Pancreas (tissue), 10 donors: Measurements from ENCODE around the gene LIN7B. TPM values are rescaled to one million over a fixed set of nuclear protein-coding genes. Genes with fewer than 3 reads are reported as not detected.
A peak's percentile ranks its signal among the peaks of the same experiment; 100 is the strongest.

Experiments used
- ATAC-seq, 4 donors: fragments of 200-7000 bp; cut with Tn5 transposase; one replicate each; pipeline versions ENCODE4 v1.8.0 to v1.9.1; 2020; ENCODE audit warnings: mild to moderate bottlenecking in 4 of 4, moderate library complexity in 4 of 4
- DNase-seq, 6 donors: peaks; one replicate each; pipeline ENCODE4 v3.0.0-alpha.2; 2020
- FAIRE-seq: peaks from 2 replicates; lab custom pipeline; 2012; peaks lifted over from hg19 to GRCh38; lab: Jason Lieb, UNC
- H3K27ac ChIP-seq, 4 donors: fragments of 200-600 bp; sonication (generic); 1 replicate in 3 of 4; 2 replicates in 1 of 4; pipeline versions ENCODE4 v1.5.0 to v1.8.0; 2020
- H3K27me3 ChIP-seq, 4 donors: fragments of 200-600 bp; one replicate each; pipeline ENCODE4 v1.8.0; 2021
- H3K36me3 ChIP-seq, 3 donors: fragments of 200-600 bp; sonication (generic) in 1 of 3; one replicate each; pipeline versions ENCODE4 v1.5.0 to v1.8.0; 2020 to 2021
- H3K4me1 ChIP-seq, 3 donors: fragments of 200-600 bp; one replicate each; pipeline ENCODE4 v1.8.0; 2021
- H3K4me3 ChIP-seq, 4 donors: fragments of 200-600 bp; sonication (generic) in 2 of 4; one replicate each; pipeline versions ENCODE4 v1.5.0 to v1.8.0; 2020 to 2021
- H3K9me3 ChIP-seq, 4 donors: fragments of 200-600 bp; one replicate each; pipeline ENCODE4 v1.8.0; 2021
- CTCF ChIP-seq, 4 donors: fragments of 200-600 bp; sonication (generic) in 3 of 4; IDR thresholded peaks; one replicate each; pipeline versions ENCODE4 v1.5.0 to v1.8.0; 2021; ENCODE audit warnings: antibody characterized with exemption in 4 of 4
- WGBS, 2 donors: extraction: QIAGEN DNeasy Blood & Tissue Kit; methylation state at CpG; one replicate each; pipeline ENCODE4 v1.1.7; 2013; 5-methylcytosine and 5-hydroxymethylcytosine counted together
- intact Hi-C, 3 donors: fragments of 100-400 bp; cut with DNase I; formaldehyde crosslinking; loops; one replicate each; pipeline versions ENCODE4 v1.11.1 to v1.14.2; 2022
- polyA plus RNA-seq, 2 donors: library from polyadenylated mRNA; stranded (reverse); fragments of 200-250 nt; gene quantifications; one replicate each; pipeline ENCODE4 v1.2.3, GENCODE V29; 2013
- total RNA-seq, 6 donors: library from RNA; stranded (reverse); fragmentation: NEBNext Ultra II Directional in 4 of 6; extraction: Animal tissue kit (Norgen Biotek cat#: 25700) in 4 of 6; gene quantifications; one replicate each; pipeline versions ENCODE4 v1.2.1 to v1.2.4, GENCODE V29; 2021 to 2023
- donor health status: healthy with polysubstance abuse.
- donor health status: DM: no; HTN: no; CAD: no; lungs with moderate emphysema.
- donor health status: DM: no; HTN: no; CAD: no.
- donor health status: control.
- donor health status: control.
- donor health status: Bipolar disorder and iron deficiency.
- donor health status: DM: yes; HTN: yes; CAD: no.
- donor health status: DM: no; HTN: no; CAD: no.
- donor health status: DM: no; HTN: no; CAD: no.
- donor health status: DM: yes; HTN: yes; CAD: no.

Gene LIN7B
- total and polyA plus RNA-seq, 8 donors, result 4.7 to 20.7 (median 5.7) TPM

GRCh38 chr19:49127674-49128544 is 13.7 kb downstream of the LIN7B start:
- Histone ChIP-seq H3K4me1 (peaks cover 0 to 3% (median 0%) of the 10 kb centered on the region in 3 donors), H3K4me3 (peak overlapping the region in 2 of 4 donors; percentile 7 to 39), H3K27me3 (no peaks in the 10 kb centered on the region), H3K36me3 (no peaks in the 10 kb centered on the region), H3K9me3 (no peaks in the 10 kb centered on the region), H3K27ac (peak overlapping the region in 2 of 4 donors; percentile 63 to 65)
- FAIRE-seq (no peak), ATAC-seq (peak; percentile 98 to 99 (median 98)), DNase-seq (peak; percentile 96 to 99 (median 98))
- intact Hi-C loops, result no loop called here
- WGBS, 2 donors, result 4% methylated on average over 55 to 63 of the region's 63 CpGs
- no peak for TF ChIP-seq CTCF (IDR thresholded peaks at IDR 0.05)

GRCh38 chr19:49128545-49129237 is 14.5 kb downstream of the LIN7B start:
- FAIRE-seq, result no peak
- Histone ChIP-seq H3K4me3 (peak overlapping the region in 1 of 4 donors; percentile 39), H3K27ac (no peak overlapping the region), H3K9me3 (no peaks in the 10 kb centered on the region), H3K4me1 (peaks cover 0 to 3% (median 0%) of the 10 kb centered on the region in 3 donors), H3K36me3 (no peaks in the 10 kb centered on the region), H3K27me3 (no peaks in the 10 kb centered on the region)
- ATAC-seq, result no peak
- no peak for TF ChIP-seq CTCF (IDR thresholded peaks at IDR 0.05)
- WGBS, 2 donors, result 40 to 50% methylated on average over 15 of the region's 15 CpGs
- no peak for DNase-seq
- intact Hi-C loops, result no loop called here

- peak in 2 of 6 donors; percentile 59 to 74 for DNase-seq
These were observed 15.0 kb downstream of the LIN7B start for GRCh38 chr19:49129238-49129583.

GRCh38 chr19:49130325-49130724 is 16.2 kb downstream of the LIN7B start:
- Histone ChIP-seq H3K27me3 (no peaks in the 10 kb centered on the region), H3K27ac (no peak overlapping the region), H3K36me3 (no peaks in the 10 kb centered on the region), H3K4me1 (peaks cover 0 to 3% (median 0%) of the 10 kb centered on the region in 3 donors), H3K4me3 (no peak overlapping the region), H3K9me3 (no peaks in the 10 kb centered on the region)
- TF ChIP-seq CTCF (IDR thresholded peaks at IDR 0.05), result no peak
- WGBS, 2 donors, result 95 to 96% methylated on average over 24 of the region's 24 CpGs
- FAIRE-seq (no peak), ATAC-seq (no peak), DNase-seq (no peak)
- intact Hi-C loops, result no loop called here

More at GRCh38 chr19:49129238-49129583, 15.0 kb downstream of the LIN7B start:
- 54 to 67% methylated on average over 16 of the region's 16 CpGs for WGBS, 2 donors
- Histone ChIP-seq H3K27ac (no peak overlapping the region), H3K4me3 (no peak overlapping the region), H3K27me3 (no peaks in the 10 kb centered on the region), H3K4me1 (peaks cover 0 to 3% (median 0%) of the 10 kb centered on the region in 3 donors), H3K36me3 (no peaks in the 10 kb centered on the region), H3K9me3 (no peaks in the 10 kb centered on the region)
- ATAC-seq (no peak), FAIRE-seq (no peak)
- intact Hi-C loops, result no loop called here
- TF ChIP-seq CTCF (IDR thresholded peaks at IDR 0.05), result no peak
